HepG2 (cell line): Measurements from ENCODE around the gene RSF1. TPM values are rescaled to one million over a fixed set of nuclear protein-coding genes. Genes with fewer than 3 reads are reported as not detected.
"Not testable (repeated sequence)": the region's sequence is repeated elsewhere in the genome, so short reads cannot be mapped to it uniquely, and the experiment has no call there.

Experiments
- ATAC-seq: fragments of 200-7000 bp; cut with Tn5 transposase; 3 replicates; pipeline ENCODE4 v1.9.1; 2020; ENCODE audit warnings: mild to moderate bottlenecking, moderate library complexity
- BruUV-seq: library from RNA; stranded (reverse); fragments of 400-500 nt; replicated peaks from 2 replicates; lab custom pipeline; 2021; lab: Mats Ljungman, UMichigan
- CTCF ChIA-PET: fragments of 300-600 bp; formaldehyde crosslinking; extraction: SDS; loops from one replicate; lab custom pipeline; 2021; ENCODE audit warnings: low total read pairs, inconsistent platforms, low intra/inter-chr PET ratio; lab: Yijun Ruan, JAX
- POLR2A ChIA-PET: fragments of 350-600 bp; sonication (Branson Sonifier 250); formaldehyde crosslinking; loops from one replicate; lab custom pipeline; 2020; ENCODE audit warnings: antibody characterized with exemption, inconsistent platforms; lab: Yijun Ruan, JAX
- DNase-seq: peaks from one replicate; pipeline ENCODE4 v3.0.0-alpha.2; 2015; ENCODE audit warnings: low spot score
- FAIRE-seq: peaks from 3 replicates; lab custom pipeline; 2011; peaks lifted over from hg19 to GRCh38; lab: Jason Lieb, UNC
- H2AFZ ChIP-seq: one replicate; pipeline ENCODE4 v1.6.1; 2011; ENCODE audit warnings: low read length, inconsistent platforms
- H3K27ac ChIP-seq: fragments of 300-600 bp; 3 replicates; pipeline ENCODE4 v1.8.0; 2011; ENCODE audit warnings: mixed run types, mild to moderate bottlenecking, mixed read lengths, low read length, inconsistent platforms; ENCODE audit not compliant: insufficient read depth; ENCODE audit errors: extremely low read length
- H3K27me3 ChIP-seq, 2 experiments: fragments of 200-600 bp in 1 of 2; 2 replicates in 1 of 2; 3 replicates in 1 of 2; pipeline versions ENCODE4 v1.6.0 to v1.8.0; 2011; ENCODE audit warnings: low read length in 2 of 2, mild to moderate bottlenecking in 2 of 2, moderate library complexity in 2 of 2, inconsistent platforms in 1 of 2; ENCODE audit not compliant: insufficient read depth in 2 of 2, control insufficient read depth in 1 of 2
- H3K36me3 ChIP-seq, 2 experiments: fragments of 200-600 bp in 1 of 2; replicated peaks in 1 of 2; 2 replicates in 1 of 2; 3 replicates in 1 of 2; pipeline versions ENCODE4 v1.5.1 to v1.8.0; 2011; ENCODE audit warnings: low read length in 2 of 2, inconsistent platforms in 1 of 2; ENCODE audit not compliant: insufficient read depth in 2 of 2, control insufficient read depth in 1 of 2
- H3K4me1 ChIP-seq: 2 replicates; pipeline ENCODE4 v1.5.1; 2012; ENCODE audit warnings: low read length, inconsistent platforms; ENCODE audit not compliant: insufficient read depth
- H3K4me2 ChIP-seq: 2 replicates; pipeline ENCODE4 v1.6.0; 2011; ENCODE audit warnings: low read depth, low read length, inconsistent platforms
- H3K4me3 ChIP-seq, 3 experiments: fragments of 200-600 bp in 1 of 3; sonication (generic), shearing (Covaris generic) in 1 of 3; replicated peaks in 1 of 3; 2 replicates each; pipeline ENCODE4 v1.5.1; 2011 to 2016; ENCODE audit warnings: low read length in 3 of 3, inconsistent platforms in 2 of 3, low read depth in 2 of 3, mild to moderate bottlenecking in 2 of 3, control low read depth in 1 of 3, mixed read lengths in 1 of 3; ENCODE audit not compliant: insufficient read depth in 1 of 3
- H3K79me2 ChIP-seq: one replicate; pipeline ENCODE4 v1.6.1; 2011; ENCODE audit warnings: low read length, inconsistent platforms; ENCODE audit not compliant: insufficient read depth
- H3K9ac ChIP-seq: 2 replicates; pipeline ENCODE4 v1.6.0; 2011; ENCODE audit warnings: mild to moderate bottlenecking, low read depth, low read length, inconsistent platforms; ENCODE audit not compliant: insufficient read depth
- H3K9me3 ChIP-seq: 2 replicates; pipeline ENCODE4 v1.5.1; 2012; ENCODE audit warnings: mild to moderate bottlenecking, low read length
- H4K20me1 ChIP-seq: 2 replicates; pipeline ENCODE4 v1.6.0; 2011; ENCODE audit warnings: inconsistent platforms, mild to moderate bottlenecking, low read length, moderate library complexity; ENCODE audit not compliant: insufficient read depth
- TEAD3 ChIP-seq: optimal IDR thresholded peaks from 2 replicates; pipeline ENCODE3; 2016; ENCODE audit warnings: borderline replicate concordance
- ZBTB33 ChIP-seq: sonication (generic); formaldehyde crosslinking; IDR thresholded peaks from 2 replicates; pipeline ENCODE4 v1.4.0; 2020; ENCODE audit warnings: missing genetic modification reagents
- ZNF362 ChIP-seq: sonication (generic); formaldehyde crosslinking; IDR thresholded peaks from 2 replicates; pipeline ENCODE4 v1.4.0; 2020; ENCODE audit warnings: missing genetic modification reagents, mild to moderate bottlenecking, borderline replicate concordance
- WGBS: methylation state at CpG from one replicate; pipeline ENCODE4 v1.1.6; 2017; ENCODE audit warnings: low lambda C conversion rate; 5-methylcytosine and 5-hydroxymethylcytosine counted together
- in situ Hi-C: cut with HindIII; loops from 2 replicates; pipeline ENCODE4 v1.10.0; 2017; ENCODE audit warnings: low pct_unique_long_range_greater_than_20kb; ENCODE audit not compliant: extremely low pct_ligation_motif_present
- intact Hi-C: fragments of 100-400 bp; cut with micrococcal nuclease; formaldehyde crosslinking; loops from one replicate; pipeline ENCODE4 v1.10.0; 2022; ENCODE audit not compliant: unreplicated experiment
- polyA plus RNA-seq, 8 experiments: library from polyadenylated mRNA; depleted of rRNA in 3 of 8; stranded (reverse) in 7 of 8; unstranded in 1 of 8; fragments of >200 nt; fragmentation: Illumina TruSeq in 4 of 8; extraction: Trizol in 4 of 8; gene quantifications; 2 replicates each; pipeline versions ENCODE4 v1.2.1 to v1.2.3, GENCODE V29; 2011 to 2016; ENCODE audit warnings: low read depth in 4 of 8, missing spikeins in 1 of 8, mixed read lengths in 1 of 8; ENCODE audit not compliant: insufficient read depth in 1 of 8
- total RNA-seq, 5 experiments: library from RNA; depleted of rRNA; stranded (reverse); fragments of >200 nt; fragmentation: Illumina TruSeq; extraction: Trizol; gene quantifications; 2 replicates each; pipeline ENCODE4 v1.2.3, GENCODE V29; 2016; ENCODE audit warnings: low read depth in 1 of 5

Gene RSF1
- total and polyA plus RNA-seq, 2 of the 13 experiments (the other 11 are each of a cell fraction or from before 2014, with no cell fraction given): 15.5 to 33.1 TPM

GRCh38 chr11:77633926-77634325, 186.6 kb downstream of the RSF1 start:
- H3K9me3 ChIP-seq, FAIRE-seq, BruUV-seq, in situ Hi-C loops, H3K9ac ChIP-seq, intact Hi-C loops, H4K20me1 ChIP-seq, DNase-seq, ATAC-seq, H3K36me3 ChIP-seq, H3K27me3 ChIP-seq, CTCF ChIA-PET, H3K4me3 ChIP-seq, H2AFZ ChIP-seq: not testable (repeated sequence)
- peak overlapping the region; percentile 31 for H3K27ac ChIP-seq
- H3K79me2 ChIP-seq: peaks cover 67% of the 10 kb centered on the region
- peaks cover 69% of the 10 kb centered on the region for H3K4me1 ChIP-seq
- POLR2A ChIA-PET: interaction anchor here (1.2 to 1.6 kb wide), 4 partner anchors 10 to 361 kb away, joined by 3 to 6 read pairs (median 4); partner anchors contain the start of genes AQP11 and INTS4
- 87% methylated on average over 5 of the region's 5 CpGs for WGBS
- 0 out of 2 replicates have a peak overlapping the region, but pooled peaks have one; percentile 12 for H3K4me2 ChIP-seq
- TF ChIP-seq TEAD3 (CRISPR knock-in tag) (peak; percentile 63), ZBTB33 (CRISPR knock-in tag) (peak; percentile 92), ZNF362 (CRISPR knock-in tag) (0 out of 2 replicates have a peak, but pooled peaks have one; percentile 20)
